ENCODE measurements around the gene ALOX5.

Gene ALOX5

GRCh38 chr10:45441239-45442190 lies 67.5 kb downstream of the ALOX5 start:
- H3K4me3 ChIP-seq (ENCODE audit: low read depth in 1 of 2, low read length in 2 of 2): no peak overlapping the region
- no peaks in the 10 kb centered on the region for H3K4me1 ChIP-seq (ENCODE audit: insufficient read depth, low read length)
- no peak overlapping the region for H3K27ac ChIP-seq (ENCODE audit: low read depth, low read length)
- no peaks in the 10 kb centered on the region for H3K36me3 ChIP-seq (ENCODE audit: insufficient read depth, low read length)
- no peaks in the 10 kb centered on the region for H3K9me3 ChIP-seq (ENCODE audit: low read length)
- peaks cover 0 to 5% of the 10 kb centered on the region in 2 donors for H3K27me3 ChIP-seq (ENCODE audit: control insufficient read depth in 1 of 2, insufficient read depth in 2 of 2, low read length in 2 of 2)
- H3K9ac ChIP-seq (ENCODE audit: low read length): no peak overlapping the region

- Histone ChIP-seq H3K27me3 (ENCODE audit: control insufficient read depth in 1 of 2, insufficient read depth in 2 of 2, low read length in 2 of 2) (peaks cover 0 to 5% of the 10 kb centered on the region in 2 donors), H3K27ac (ENCODE audit: low read depth, low read length) (no peak overlapping the region), H3K9me3 (ENCODE audit: low read length) (no peaks in the 10 kb centered on the region)
Observed at GRCh38 chr10:45442251-45442650, 68.2 kb downstream of the ALOX5 start.

GRCh38 chr10:45442662-45443061 lies 68.6 kb downstream of the ALOX5 start:
- Histone ChIP-seq H3K27me3 (ENCODE audit: control insufficient read depth in 1 of 2, insufficient read depth in 2 of 2, low read length in 2 of 2) (peaks cover 0 to 5% of the 10 kb centered on the region in 2 donors), H3K4me1 (ENCODE audit: insufficient read depth, low read length) (no peaks in the 10 kb centered on the region), H3K4me3 (ENCODE audit: low read depth in 1 of 2, low read length in 2 of 2) (no peak overlapping the region), H3K27ac (ENCODE audit: low read depth, low read length) (no peak overlapping the region), H3K9ac (ENCODE audit: low read length) (no peak overlapping the region), H3K36me3 (ENCODE audit: insufficient read depth, low read length) (no peaks in the 10 kb centered on the region), H3K9me3 (ENCODE audit: low read length) (no peaks in the 10 kb centered on the region)

More at GRCh38 chr10:45442251-45442650, 68.2 kb downstream of the ALOX5 start:
- Histone ChIP-seq H3K9ac (ENCODE audit: low read length) (no peak overlapping the region), H3K36me3 (ENCODE audit: insufficient read depth, low read length) (no peaks in the 10 kb centered on the region), H3K4me3 (ENCODE audit: low read depth in 1 of 2, low read length in 2 of 2) (no peak overlapping the region), H3K4me1 (ENCODE audit: insufficient read depth, low read length) (no peaks in the 10 kb centered on the region)

GRCh38 chr10:45443101-45444009 lies 69.3 kb downstream of the ALOX5 start:
- Histone ChIP-seq H3K27ac (ENCODE audit: low read depth, low read length) (no peak overlapping the region), H3K4me3 (ENCODE audit: low read depth in 1 of 2, low read length in 2 of 2) (no peak overlapping the region), H3K9me3 (ENCODE audit: low read length) (no peaks in the 10 kb centered on the region), H3K27me3 (ENCODE audit: control insufficient read depth in 1 of 2, insufficient read depth in 2 of 2, low read length in 2 of 2) (peaks cover 0 to 5% of the 10 kb centered on the region in 2 donors), H3K4me1 (ENCODE audit: insufficient read depth, low read length) (no peaks in the 10 kb centered on the region), H3K36me3 (ENCODE audit: insufficient read depth, low read length) (no peaks in the 10 kb centered on the region), H3K9ac (ENCODE audit: low read length) (no peak overlapping the region)

- H3K36me3 ChIP-seq (ENCODE audit: insufficient read depth, low read length): no peaks in the 10 kb centered on the region
- no peaks in the 10 kb centered on the region for H3K9me3 ChIP-seq (ENCODE audit: low read length)
- H3K27ac ChIP-seq (ENCODE audit: low read depth, low read length): no peak overlapping the region
- H3K27me3 ChIP-seq (ENCODE audit: control insufficient read depth in 1 of 2, insufficient read depth in 2 of 2, low read length in 2 of 2): peaks cover 0 to 5% of the 10 kb centered on the region in 2 donors
- H3K9ac ChIP-seq (ENCODE audit: low read length): no peak overlapping the region
- no peaks in the 10 kb centered on the region for H3K4me1 ChIP-seq (ENCODE audit: insufficient read depth, low read length)
- H3K4me3 ChIP-seq (ENCODE audit: low read depth in 1 of 2, low read length in 2 of 2): no peak overlapping the region
Observed at GRCh38 chr10:45444022-45444421, 70.0 kb downstream of the ALOX5 start.

- Histone ChIP-seq H3K4me1 (ENCODE audit: insufficient read depth, low read length) (no peaks in the 10 kb centered on the region), H3K27ac (ENCODE audit: low read depth, low read length) (no peak overlapping the region), H3K27me3 (ENCODE audit: control insufficient read depth in 1 of 2, insufficient read depth in 2 of 2, low read length in 2 of 2) (no peaks in the 10 kb centered on the region), H3K36me3 (ENCODE audit: insufficient read depth, low read length) (no peaks in the 10 kb centered on the region), H3K9ac (ENCODE audit: low read length) (no peak overlapping the region), H3K9me3 (ENCODE audit: low read length) (no peaks in the 10 kb centered on the region), H3K4me3 (ENCODE audit: low read depth in 1 of 2, low read length in 2 of 2) (no peak overlapping the region)
Observed at GRCh38 chr10:45444976-45445898, 71.2 kb downstream of the ALOX5 start.

- Histone ChIP-seq H3K9me3 (ENCODE audit: low read length) (no peaks in the 10 kb centered on the region), H3K4me1 (ENCODE audit: insufficient read depth, low read length) (no peaks in the 10 kb centered on the region), H3K9ac (ENCODE audit: low read length) (no peak overlapping the region), H3K4me3 (ENCODE audit: low read depth in 1 of 2, low read length in 2 of 2) (no peak overlapping the region), H3K36me3 (ENCODE audit: insufficient read depth, low read length) (no peaks in the 10 kb centered on the region), H3K27ac (ENCODE audit: low read depth, low read length) (no peak overlapping the region), H3K27me3 (ENCODE audit: control insufficient read depth in 1 of 2, insufficient read depth in 2 of 2, low read length in 2 of 2) (no peaks in the 10 kb centered on the region)
Observed at GRCh38 chr10:45446858-45447257, 72.8 kb downstream of the ALOX5 start.

- H3K4me3 ChIP-seq (ENCODE audit: low read depth in 1 of 2, low read length in 2 of 2): no peak overlapping the region
- H3K9me3 ChIP-seq (ENCODE audit: low read length): no peaks in the 10 kb centered on the region
- no peaks in the 10 kb centered on the region for H3K36me3 ChIP-seq (ENCODE audit: insufficient read depth, low read length)
- H3K4me1 ChIP-seq (ENCODE audit: insufficient read depth, low read length): no peaks in the 10 kb centered on the region
- H3K27ac ChIP-seq (ENCODE audit: low read depth, low read length): no peak overlapping the region
- H3K27me3 ChIP-seq (ENCODE audit: control insufficient read depth in 1 of 2, insufficient read depth in 2 of 2, low read length in 2 of 2): no peaks in the 10 kb centered on the region
- H3K9ac ChIP-seq (ENCODE audit: low read length): no peak overlapping the region
Observed at GRCh38 chr10:45447416-45447815, 73.4 kb downstream of the ALOX5 start.

GRCh38 chr10:45450866-45451265 lies 76.8 kb downstream of the ALOX5 start:
- Histone ChIP-seq H3K36me3 (ENCODE audit: insufficient read depth, low read length) (no peaks in the 10 kb centered on the region), H3K27ac (ENCODE audit: low read depth, low read length) (no peak overlapping the region), H3K9ac (ENCODE audit: low read length) (no peak overlapping the region), H3K9me3 (ENCODE audit: low read length) (no peaks in the 10 kb centered on the region), H3K4me3 (ENCODE audit: low read depth in 1 of 2, low read length in 2 of 2) (no peak overlapping the region), H3K4me1 (ENCODE audit: insufficient read depth, low read length) (peaks cover 3% of the 10 kb centered on the region), H3K27me3 (ENCODE audit: control insufficient read depth in 1 of 2, insufficient read depth in 2 of 2, low read length in 2 of 2) (no peaks in the 10 kb centered on the region)

GRCh38 chr10:45451407-45451806 lies 77.4 kb downstream of the ALOX5 start:
- H3K4me3 ChIP-seq (ENCODE audit: low read depth in 1 of 2, low read length in 2 of 2): no peak overlapping the region
- H3K9me3 ChIP-seq (ENCODE audit: low read length): no peaks in the 10 kb centered on the region
- peaks cover 3% of the 10 kb centered on the region for H3K4me1 ChIP-seq (ENCODE audit: insufficient read depth, low read length)
- H3K27ac ChIP-seq (ENCODE audit: low read depth, low read length): no peak overlapping the region
- no peak overlapping the region for H3K9ac ChIP-seq (ENCODE audit: low read length)
- peaks cover 2% of the 10 kb centered on the region for H3K36me3 ChIP-seq (ENCODE audit: insufficient read depth, low read length)
- no peaks in the 10 kb centered on the region for H3K27me3 ChIP-seq (ENCODE audit: control insufficient read depth in 1 of 2, insufficient read depth in 2 of 2, low read length in 2 of 2)
